Nephron progenitor cell (in vitro differentiated cells): ENCODE measurements around the gene SERPINB1.

Source experiments
- DNase-seq: peaks from one replicate; pipeline ENCODE4 v3.0.0; 2021
- H3K27ac Mint-ChIP-seq: 2 replicates; pipeline ENCODE4 v1.8.0; 2021; ENCODE audit warnings: mild to moderate bottlenecking, moderate library complexity, mixed read lengths
- H3K27me3 Mint-ChIP-seq: 2 replicates; pipeline ENCODE4 v1.8.0; 2021; ENCODE audit warnings: mild to moderate bottlenecking, low read depth, mixed read lengths; ENCODE audit not compliant: poor library complexity
- H3K36me3 Mint-ChIP-seq: 2 replicates; pipeline ENCODE4 v1.8.0; 2021; ENCODE audit warnings: low read depth, mixed read lengths
- H3K4me1 Mint-ChIP-seq: 2 replicates; pipeline ENCODE4 v1.8.0; 2021; ENCODE audit warnings: mixed read lengths
- H3K4me3 Mint-ChIP-seq: 2 replicates; pipeline ENCODE4 v1.8.0; 2021; ENCODE audit warnings: mild to moderate bottlenecking, moderate library complexity, mixed read lengths
- H3K9me3 Mint-ChIP-seq: 2 replicates; pipeline ENCODE4 v1.8.0; 2021; ENCODE audit warnings: mild to moderate bottlenecking, moderate library complexity, mixed read lengths
- CTCF ChIP-seq: fragments of 200-600 bp; sonication (generic); IDR thresholded peaks from 2 replicates; pipeline ENCODE4 v1.5.0; 2021; ENCODE audit warnings: antibody characterized with exemption

Gene SERPINB1

GRCh38 chr6:2875359-2876191 lies 33.9 kb upstream of the SERPINB1 start:
- Mint-ChIP-seq H3K4me1 (peaks cover 40% of the 10 kb centered on the region), H3K36me3 (peaks cover 7% of the 10 kb centered on the region), H3K9me3 (peaks cover 20% of the 10 kb centered on the region), H3K27me3 (peaks cover 31% of the 10 kb centered on the region), H3K4me3 (peak overlapping the region; percentile 82), H3K27ac (no peak overlapping the region)
- TF ChIP-seq CTCF: no peak
- peak; percentile 60 for DNase-seq

- Mint-ChIP-seq H3K27me3 (peaks cover 31% of the 10 kb centered on the region), H3K4me3 (no peak overlapping the region), H3K27ac (no peak overlapping the region), H3K36me3 (no peaks in the 10 kb centered on the region), H3K9me3 (peaks cover 9% of the 10 kb centered on the region), H3K4me1 (peaks cover 40% of the 10 kb centered on the region)
- TF ChIP-seq CTCF: no peak
- no peak for DNase-seq
These were observed 32.0 kb upstream of the SERPINB1 start for GRCh38 chr6:2873643-2874042.

- DNase-seq: no peak
- no peak overlapping the region for H3K27ac Mint-ChIP-seq
- H3K4me3 Mint-ChIP-seq: peak overlapping the region; percentile 7
- peaks cover 5% of the 10 kb centered on the region for H3K9me3 Mint-ChIP-seq
- no peak for TF ChIP-seq CTCF
- H3K27me3 Mint-ChIP-seq: peaks cover 31% of the 10 kb centered on the region
- H3K4me1 Mint-ChIP-seq: peaks cover 38% of the 10 kb centered on the region
- H3K36me3 Mint-ChIP-seq: no peaks in the 10 kb centered on the region
These were observed 31.0 kb upstream of the SERPINB1 start for GRCh38 chr6:2872423-2873358.

DNA sequence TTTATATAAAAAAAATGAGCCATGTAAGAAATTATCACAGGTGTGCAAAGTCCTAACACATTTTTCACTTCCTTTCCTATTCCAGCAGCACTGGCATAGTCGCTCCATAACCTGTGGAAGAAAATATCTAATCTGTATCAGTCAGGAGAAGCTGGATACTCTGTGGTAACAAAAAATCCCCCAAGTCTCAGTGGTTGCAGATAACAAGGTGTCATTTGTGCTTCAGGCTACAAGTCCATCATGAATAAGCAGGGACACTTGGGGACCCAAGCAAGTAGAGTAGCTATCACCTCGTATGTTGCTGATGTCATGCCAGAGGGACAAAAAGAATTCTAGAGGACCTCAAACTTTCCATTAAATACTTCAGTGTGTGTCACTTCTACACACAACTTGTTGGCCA lies 30.3 kb upstream of the SERPINB1 start:
- TF ChIP-seq CTCF: no peak
- Mint-ChIP-seq H3K4me1 (peaks cover 31% of the 10 kb centered on the region), H3K36me3 (no peaks in the 10 kb centered on the region)

DNA sequence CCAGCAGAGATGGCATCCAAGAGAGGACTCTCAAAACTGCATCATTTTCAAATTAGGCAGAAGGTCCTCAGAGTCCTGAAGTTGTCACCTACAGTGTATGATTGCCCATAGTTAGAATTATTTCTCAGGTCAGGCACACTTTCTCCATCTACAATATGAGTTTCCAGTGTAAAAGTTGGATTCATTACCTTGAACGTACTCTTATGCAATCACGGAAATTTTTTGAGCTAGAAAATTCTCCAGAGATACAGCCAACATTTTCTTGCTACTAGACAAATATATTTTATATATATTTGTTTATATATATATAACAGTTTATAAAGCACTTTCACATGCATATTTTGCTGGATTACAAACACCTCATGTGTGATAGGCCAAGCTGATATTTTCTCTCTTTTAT lies 29.4 kb upstream of the SERPINB1 start:
- no peaks in the 10 kb centered on the region for H3K36me3 Mint-ChIP-seq
- H3K27me3 Mint-ChIP-seq: peaks cover 21% of the 10 kb centered on the region
- no peak overlapping the region for H3K27ac Mint-ChIP-seq
- no peak for TF ChIP-seq CTCF
- no peak for DNase-seq
- no peak overlapping the region for H3K4me3 Mint-ChIP-seq
- peaks cover 26% of the 10 kb centered on the region for H3K4me1 Mint-ChIP-seq
- peaks cover 5% of the 10 kb centered on the region for H3K9me3 Mint-ChIP-seq

More for the DNA sequence above, 30.3 kb upstream of the SERPINB1 start:
- peaks cover 5% of the 10 kb centered on the region for H3K9me3 Mint-ChIP-seq
- H3K27ac Mint-ChIP-seq: no peak overlapping the region
- H3K4me3 Mint-ChIP-seq: no peak overlapping the region
- H3K27me3 Mint-ChIP-seq: peaks cover 26% of the 10 kb centered on the region
- no peak for DNase-seq
